ENCODE results near the gene MED28.

- TF ChIP-seq EZH2 (IDR thresholded peaks at IDR 0.05) (no peak), POLR2AphosphoS5 (IDR thresholded peaks at IDR 0.05; ENCODE audit: borderline replicate concordance, low read depth, low read length) (no peak), FOXP2 (optimal IDR thresholded peaks at IDR 0.05; ENCODE audit: control extremely low read depth, extremely low read length, insufficient read depth) (no peak)
These were observed 40.3 kb downstream of the MED28 start for GRCh38 chr4:17654701-17655100.

All from SK-N-MC (cell line).